ENCODE measurements around the gene HPCAL1. TPM values are rescaled to one million over a fixed set of nuclear protein-coding genes. Genes with fewer than 3 reads are reported as not detected.
A peak's percentile ranks its signal among the peaks of the same experiment; 100 is the strongest.

Gene HPCAL1
- total and polyA plus RNA-seq, 8 donors, result 22.1 to 32.7 (median 26.4) TPM

DNA sequence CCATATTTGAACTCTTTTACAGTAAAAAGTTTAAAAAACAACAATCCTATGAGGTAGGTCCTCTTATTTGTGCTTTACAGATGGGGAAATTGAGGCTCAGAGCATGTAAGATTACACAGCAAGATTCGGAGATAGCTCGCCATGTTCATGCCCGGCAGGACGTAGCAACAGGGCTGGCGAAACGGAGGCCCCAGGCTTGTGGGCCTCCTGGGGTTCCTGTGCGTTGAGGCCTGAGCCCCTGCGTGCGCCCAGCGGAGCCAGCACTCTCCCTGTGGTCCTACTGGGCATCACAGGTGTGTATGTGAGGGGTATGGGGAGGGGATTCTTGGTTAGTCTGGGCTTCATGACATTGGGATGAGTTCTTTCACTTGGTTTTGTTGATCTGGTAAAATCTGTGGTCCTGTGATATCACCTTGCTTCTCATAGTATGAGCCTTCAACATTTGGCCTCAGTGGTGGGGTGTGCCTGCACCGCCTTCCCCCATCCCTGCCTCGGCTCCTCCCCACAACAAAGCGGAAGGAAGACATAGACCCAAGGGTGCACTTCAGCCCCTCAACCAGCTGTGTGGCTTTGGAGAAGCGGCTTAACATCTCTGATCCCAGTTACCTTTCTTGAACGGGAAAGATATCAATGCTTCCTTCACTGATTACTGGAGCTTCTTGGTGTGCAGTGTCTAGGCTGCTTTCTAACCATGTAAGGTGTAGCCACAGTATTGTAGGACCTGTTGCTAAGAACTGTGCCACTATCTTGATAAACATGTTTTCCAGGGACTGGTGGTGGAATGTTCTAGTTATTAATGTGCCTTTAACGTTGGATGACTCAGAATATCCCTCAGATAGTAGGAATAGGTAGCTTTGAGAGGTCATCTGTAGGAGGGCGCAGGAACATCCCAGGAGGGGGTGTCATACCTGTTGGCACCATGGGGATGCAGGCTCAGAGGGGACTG, 37.2 kb downstream of the HPCAL1 start:
- peak in 1 of 4 donors; percentile 21 for ATAC-seq
- FAIRE-seq, result no peak
- WGBS, 2 donors, result 91% methylated on average over 17 of the region's 17 CpGs
- Histone ChIP-seq H3K4me3 (no peak overlapping the region), H3K36me3 (no peaks in the 10 kb centered on the region), H3K27ac (no peak overlapping the region), H3K4me1 (peaks cover under 1 to 5% (median 2%) of the 10 kb centered on the region in 3 donors), H3K27me3 (no peaks in the 10 kb centered on the region), H3K9me3 (no peaks in the 10 kb centered on the region)
- intact Hi-C loops (cut with DNase I), result no loop called here
- TF ChIP-seq, protein P1, sequence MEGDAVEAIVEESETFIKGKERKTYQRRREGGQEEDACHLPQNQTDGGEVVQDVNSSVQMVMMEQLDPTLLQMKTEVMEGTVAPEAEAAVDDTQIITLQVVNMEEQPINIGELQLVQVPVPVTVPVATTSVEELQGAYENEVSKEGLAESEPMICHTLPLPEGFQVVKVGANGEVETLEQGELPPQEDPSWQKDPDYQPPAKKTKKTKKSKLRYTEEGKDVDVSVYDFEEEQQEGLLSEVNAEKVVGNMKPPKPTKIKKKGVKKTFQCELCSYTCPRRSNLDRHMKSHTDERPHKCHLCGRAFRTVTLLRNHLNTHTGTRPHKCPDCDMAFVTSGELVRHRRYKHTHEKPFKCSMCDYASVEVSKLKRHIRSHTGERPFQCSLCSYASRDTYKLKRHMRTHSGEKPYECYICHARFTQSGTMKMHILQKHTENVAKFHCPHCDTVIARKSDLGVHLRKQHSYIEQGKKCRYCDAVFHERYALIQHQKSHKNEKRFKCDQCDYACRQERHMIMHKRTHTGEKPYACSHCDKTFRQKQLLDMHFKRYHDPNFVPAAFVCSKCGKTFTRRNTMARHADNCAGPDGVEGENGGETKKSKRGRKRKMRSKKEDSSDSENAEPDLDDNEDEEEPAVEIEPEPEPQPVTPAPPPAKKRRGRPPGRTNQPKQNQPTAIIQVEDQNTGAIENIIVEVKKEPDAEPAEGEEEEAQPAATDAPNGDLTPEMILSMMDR (IDR thresholded peaks at IDR 0.05), result no peak
- DNase-seq, result peak in 1 of 6 donors; percentile 23

DNA sequence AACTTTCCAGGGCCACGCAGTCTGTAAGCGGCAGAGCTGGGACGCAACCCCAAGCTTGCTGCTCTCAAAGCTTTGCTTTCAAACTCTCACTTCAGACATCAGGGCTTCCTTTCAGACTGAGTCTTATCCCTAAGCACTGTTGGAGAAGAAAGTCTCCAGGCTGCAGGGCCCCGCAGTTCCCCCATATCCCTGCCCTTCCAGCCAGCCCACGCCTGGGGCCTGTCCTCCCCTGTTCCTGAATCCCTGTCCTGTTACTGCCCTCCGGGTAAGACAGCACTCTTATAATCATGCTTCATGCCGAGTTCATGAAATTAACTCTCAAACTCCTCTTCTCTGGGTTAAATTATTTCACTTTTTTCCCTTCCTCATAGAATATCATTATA, 37.9 kb downstream of the HPCAL1 start:
- WGBS, 2 donors, result 82 to 91% methylated on average over 7 of the region's 7 CpGs
- Histone ChIP-seq H3K36me3 (no peaks in the 10 kb centered on the region), H3K4me1 (peaks cover 2 to 12% (median 5%) of the 10 kb centered on the region in 3 donors), H3K27ac (no peak overlapping the region), H3K27me3 (no peaks in the 10 kb centered on the region), H3K4me3 (no peak overlapping the region), H3K9me3 (no peaks in the 10 kb centered on the region)
- TF ChIP-seq, protein P1 (IDR thresholded peaks at IDR 0.05), result no peak
- ATAC-seq (no peak), DNase-seq (peak in 1 of 6 donors; percentile 26), FAIRE-seq (no peak)
- intact Hi-C loops (cut with DNase I), result no loop called here

DNA sequence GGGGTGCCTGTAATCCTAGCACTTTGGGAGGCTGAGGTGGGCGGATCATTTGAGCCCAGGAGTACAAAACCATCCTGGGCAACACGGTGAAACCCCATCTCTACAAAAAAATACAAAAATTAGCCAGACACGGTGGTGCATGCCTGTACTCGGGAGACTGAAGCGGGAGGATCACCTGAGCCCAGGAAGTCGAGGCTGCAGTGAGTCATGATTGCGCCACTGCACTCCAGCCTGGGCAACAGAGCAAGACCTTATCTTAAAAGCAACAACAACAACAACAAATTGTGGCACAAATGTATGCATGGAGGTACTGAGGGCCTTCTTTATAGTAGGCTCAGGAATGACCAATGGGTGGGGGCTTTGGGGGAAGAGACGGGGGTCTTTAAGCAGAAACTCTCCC, 38.5 kb downstream of the HPCAL1 start:
- peak in 1 of 6 donors; percentile 5 for DNase-seq
- TF ChIP-seq, protein P1 (IDR thresholded peaks at IDR 0.05), result no peak
- peaks cover 2 to 18% (median 8%) of the 10 kb centered on the region in 3 donors for H3K4me1 ChIP-seq
- WGBS, 2 donors, result 82 to 86% methylated on average over 8 of the region's 8 CpGs
- no peak for ATAC-seq
- intact Hi-C loops (cut with DNase I), result no loop called here
- no peak overlapping the region for H3K4me3 ChIP-seq
- no peak overlapping the region for H3K27ac ChIP-seq
- no peaks in the 10 kb centered on the region for H3K9me3 ChIP-seq
- no peaks in the 10 kb centered on the region for H3K36me3 ChIP-seq
- no peak for FAIRE-seq
- H3K27me3 ChIP-seq, result no peaks in the 10 kb centered on the region

DNA sequence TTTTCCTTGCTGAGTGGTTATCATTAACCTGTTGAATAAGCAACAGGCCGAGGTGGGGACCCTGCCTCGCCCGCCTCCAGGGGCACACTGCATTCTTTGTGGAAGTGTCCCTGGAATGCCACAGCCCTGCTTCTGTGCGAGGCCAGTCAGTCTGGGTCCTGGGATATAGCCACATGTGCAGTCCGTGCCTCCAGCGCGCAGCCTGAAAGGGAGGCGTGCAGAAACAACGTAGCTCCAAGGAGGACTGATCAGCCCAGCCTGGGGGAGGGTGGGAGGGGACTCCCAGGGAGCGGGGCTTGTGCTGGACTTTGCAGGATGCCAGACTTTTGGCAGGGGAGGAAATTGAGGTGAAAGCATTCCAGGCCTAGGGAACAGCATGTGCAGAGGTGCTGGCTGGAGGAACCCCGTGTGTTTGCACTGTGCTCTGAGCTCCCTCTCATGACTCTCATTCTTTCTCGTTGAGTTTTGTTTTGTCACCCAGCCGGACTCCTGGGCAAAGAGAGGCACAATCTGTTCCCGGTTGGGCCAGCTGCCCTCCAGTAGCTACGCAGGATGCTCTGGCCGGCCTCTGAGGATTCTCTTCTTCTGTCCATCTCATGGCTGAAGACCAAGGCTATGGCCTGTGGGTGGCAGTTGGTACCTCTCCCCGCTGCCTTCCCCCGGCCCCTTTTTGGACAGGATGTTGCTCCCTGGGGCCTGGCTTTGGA, 39.7 kb downstream of the HPCAL1 start:
- no peak for FAIRE-seq

More for the DNA sequence above, 39.7 kb downstream of the HPCAL1 start:
- Histone ChIP-seq H3K4me1 (peaks cover 6 to 21% (median 15%) of the 10 kb centered on the region in 3 donors), H3K4me3 (no peak overlapping the region), H3K9me3 (no peaks in the 10 kb centered on the region), H3K27me3 (no peaks in the 10 kb centered on the region), H3K36me3 (no peaks in the 10 kb centered on the region), H3K27ac (peak overlapping the region in 1 of 4 donors; percentile 28)
- ATAC-seq (peak in 3 of 4 donors; percentile 38 to 49 (median 38)), DNase-seq (peak in 1 of 6 donors; percentile 45)
- intact Hi-C loops (cut with DNase I), result no loop called here
- TF ChIP-seq, protein P1 (IDR thresholded peaks at IDR 0.05), result no peak
- WGBS, 2 donors, result 58 to 73% methylated on average over 18 of the region's 18 CpGs
